GM18505 (cell line): ENCODE measurements around the gene CLEC4G.
A peak's percentile ranks its signal among the peaks of the same experiment; 100 is the strongest.

Experiments used
- ATAC-seq: cut with Tn5 transposase; IDR thresholded peaks from one replicate; pipeline ENCODE4 v1.9.1; 2021; ENCODE audit not compliant: unreplicated experiment
- POLR2A ChIP-seq: IDR thresholded peaks from 4 replicates; pipeline ENCODE4 v1.6.1; 2011; ENCODE audit warnings: borderline replicate concordance; ENCODE audit not compliant: insufficient read depth, insufficient read length; ENCODE audit errors: extremely low read depth

CLEC4G gene

GRCh38 chr19:7725791-7726190 is 6.1 kb downstream of the CLEC4G start:
- ATAC-seq = no peak
- no peak for TF ChIP-seq POLR2A

- ATAC-seq = no peak
- no peak for TF ChIP-seq POLR2A
These were observed 9.7 kb downstream of the CLEC4G start for GRCh38 chr19:7722231-7722651.

GRCh38 chr19:7720351-7720750 is 11.6 kb downstream of the CLEC4G start:
- no peak for TF ChIP-seq POLR2A
- no peak for ATAC-seq

GRCh38 chr19:7718668-7719067 is 13.2 kb downstream of the CLEC4G start:
- no peak for TF ChIP-seq POLR2A
- ATAC-seq = no peak

- ATAC-seq = no peak
- TF ChIP-seq POLR2A = no peak
These were observed 15.1 kb downstream of the CLEC4G start for GRCh38 chr19:7716762-7717161.

- no peak for ATAC-seq
- no peak for TF ChIP-seq POLR2A
These were observed 16.2 kb downstream of the CLEC4G start for GRCh38 chr19:7715671-7716070.

GRCh38 chr19:7710616-7711015 is 21.3 kb downstream of the CLEC4G start:
- ATAC-seq = no peak
- no peak for TF ChIP-seq POLR2A

GRCh38 chr19:7709932-7710460 is 21.9 kb downstream of the CLEC4G start:
- no peak for TF ChIP-seq POLR2A
- no peak for ATAC-seq

GRCh38 chr19:7706955-7707456 is 24.9 kb downstream of the CLEC4G start:
- TF ChIP-seq POLR2A = no peak
- no peak for ATAC-seq

GRCh38 chr19:7706188-7706954 is 25.5 kb downstream of the CLEC4G start:
- no peak for TF ChIP-seq POLR2A
- ATAC-seq = no peak

GRCh38 chr19:7705387-7706187 is 26.3 kb downstream of the CLEC4G start:
- ATAC-seq = peak; percentile 42
- peak; percentile 56 for TF ChIP-seq POLR2A

GRCh38 chr19:7704280-7705060 is 27.4 kb downstream of the CLEC4G start:
- TF ChIP-seq POLR2A = no peak
- ATAC-seq = no peak

- TF ChIP-seq POLR2A = no peak
- ATAC-seq = no peak
These were observed 28.6 kb downstream of the CLEC4G start for GRCh38 chr19:7703332-7703731.
